ENCODE results near the gene LGR4. TPM values are rescaled to one million over a fixed set of nuclear protein-coding genes. Genes with fewer than 3 reads are reported as not detected.

LGR4 gene
- total and polyA plus RNA-seq, 2 of the 13 experiments (the other 11 are each of a cell fraction or from before 2014, with no cell fraction given), result 42.1 to 68.7 TPM

GRCh38 chr11:27349919-27350318, 122.7 kb downstream of the LGR4 start (continued):
- no peak for TF ChIP-seq TBX2 (CRISPR knock-in tag; IDR thresholded peaks at IDR 0.05; ENCODE audit: borderline replicate concordance)
- TF ChIP-seq RXRB (CRISPR knock-in tag; IDR thresholded peaks at IDR 0.05; ENCODE audit: borderline replicate concordance), result no peak
- no peak for TF ChIP-seq ZNF614 (CRISPR knock-in tag; IDR thresholded peaks at IDR 0.05; ENCODE audit: borderline replicate concordance)
- no peak for TF ChIP-seq NRL (CRISPR knock-in tag; IDR thresholded peaks at IDR 0.05; ENCODE audit: borderline replicate concordance)
- no peak for TF ChIP-seq BCLAF1 (IDR thresholded peaks at IDR 0.05)
- TF ChIP-seq EP300 (IDR thresholded peaks at IDR 0.05; ENCODE audit: low read depth in 2 of 2, low read length in 2 of 2), result peak in 1 of 2 experiments; percentile 37; a peak in 1 of 4 replicates
- TF ChIP-seq EP300 (CRISPR knock-in tag; IDR thresholded peaks at IDR 0.05; ENCODE audit: borderline replicate concordance), result no peak
- TF ChIP-seq ZNF776 (CRISPR knock-in tag; IDR thresholded peaks at IDR 0.05), result no peak
- TF ChIP-seq DZIP1 (CRISPR knock-in tag; IDR thresholded peaks at IDR 0.05), result no peak
- TF ChIP-seq SMYD3 (CRISPR knock-in tag; IDR thresholded peaks at IDR 0.05), result no peak
- TF ChIP-seq ELF3 (CRISPR knock-in tag; IDR thresholded peaks at IDR 0.05), result no peak
- TF ChIP-seq MIER3 (CRISPR knock-in tag; IDR thresholded peaks at IDR 0.05; ENCODE audit: borderline replicate concordance), result no peak
- no peak for TF ChIP-seq TP53 (CRISPR knock-in tag; conservative IDR thresholded peaks at IDR 0.05)
- TF ChIP-seq POGZ (CRISPR knock-in tag; IDR thresholded peaks at IDR 0.05), result 0 out of 2 replicates have a peak, but pooled peaks have one; percentile 17
- TF ChIP-seq MAF1 (CRISPR knock-in tag; IDR thresholded peaks at IDR 0.05; ENCODE audit: borderline replicate concordance), result no peak
- TF ChIP-seq RBAK (CRISPR knock-in tag; IDR thresholded peaks at IDR 0.05), result no peak
- no peak for TF ChIP-seq HBP1 (CRISPR knock-in tag; IDR thresholded peaks at IDR 0.05; ENCODE audit: low read depth)
- no peak for TF ChIP-seq SALL1 (CRISPR knock-in tag; IDR thresholded peaks at IDR 0.05)
- TF ChIP-seq ZNF451 (CRISPR knock-in tag; IDR thresholded peaks at IDR 0.05), result no peak
- no peak for TF ChIP-seq PHF8 (CRISPR knock-in tag; IDR thresholded peaks at IDR 0.05)
- peak; percentile 76 for TF ChIP-seq HNF4A (CRISPR knock-in tag; IDR thresholded peaks at IDR 0.05)
- TF ChIP-seq ZFAT (CRISPR knock-in tag; conservative IDR thresholded peaks at IDR 0.05), result no peak
- no peak for TF ChIP-seq MAFK (conservative IDR thresholded peaks at IDR 0.05 in 1 of 2, IDR thresholded peaks at IDR 0.05 in 1 of 2; ENCODE audit: low read length in 2 of 2)
- no peak for TF ChIP-seq ZNF512 (CRISPR knock-in tag; IDR thresholded peaks at IDR 0.05)

Measured in HepG2 (cell line).